ENCODE results near the gene DTNA.

DNA sequence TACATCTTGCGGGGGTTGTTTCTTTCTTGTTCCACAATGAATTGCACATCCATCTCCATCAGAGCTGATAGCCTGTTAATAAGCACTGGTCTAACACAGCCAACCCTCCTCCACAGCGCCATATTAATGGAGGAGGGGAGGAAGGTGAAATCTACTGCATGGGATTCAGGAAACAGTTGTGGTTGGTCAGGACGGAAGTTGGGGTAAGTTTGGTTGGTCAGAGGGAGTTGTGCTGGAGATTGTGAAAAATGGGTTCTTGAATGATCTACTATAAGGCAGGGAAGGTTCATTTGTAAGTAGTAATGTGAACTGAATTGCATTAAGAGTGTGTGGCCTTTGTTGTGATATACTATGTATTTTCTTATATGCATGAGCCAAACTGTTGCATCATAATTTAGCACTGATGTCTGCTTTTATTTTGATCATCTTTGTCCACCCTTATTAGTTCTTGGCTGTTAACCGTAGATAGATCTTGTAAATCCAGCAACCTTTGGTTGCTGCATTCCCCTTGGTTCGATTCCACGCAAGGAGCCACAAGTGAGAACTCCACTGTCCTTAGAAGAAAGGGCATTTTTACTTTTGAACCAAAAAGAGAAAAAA is 180.5 kb downstream of the DTNA start:
- TF ChIP-seq, protein P1, sequence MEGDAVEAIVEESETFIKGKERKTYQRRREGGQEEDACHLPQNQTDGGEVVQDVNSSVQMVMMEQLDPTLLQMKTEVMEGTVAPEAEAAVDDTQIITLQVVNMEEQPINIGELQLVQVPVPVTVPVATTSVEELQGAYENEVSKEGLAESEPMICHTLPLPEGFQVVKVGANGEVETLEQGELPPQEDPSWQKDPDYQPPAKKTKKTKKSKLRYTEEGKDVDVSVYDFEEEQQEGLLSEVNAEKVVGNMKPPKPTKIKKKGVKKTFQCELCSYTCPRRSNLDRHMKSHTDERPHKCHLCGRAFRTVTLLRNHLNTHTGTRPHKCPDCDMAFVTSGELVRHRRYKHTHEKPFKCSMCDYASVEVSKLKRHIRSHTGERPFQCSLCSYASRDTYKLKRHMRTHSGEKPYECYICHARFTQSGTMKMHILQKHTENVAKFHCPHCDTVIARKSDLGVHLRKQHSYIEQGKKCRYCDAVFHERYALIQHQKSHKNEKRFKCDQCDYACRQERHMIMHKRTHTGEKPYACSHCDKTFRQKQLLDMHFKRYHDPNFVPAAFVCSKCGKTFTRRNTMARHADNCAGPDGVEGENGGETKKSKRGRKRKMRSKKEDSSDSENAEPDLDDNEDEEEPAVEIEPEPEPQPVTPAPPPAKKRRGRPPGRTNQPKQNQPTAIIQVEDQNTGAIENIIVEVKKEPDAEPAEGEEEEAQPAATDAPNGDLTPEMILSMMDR (IDR thresholded peaks at IDR 0.05; ENCODE audit: low read depth, low read length, poor library complexity, severe bottlenecking) = no peak
- no peak for TF ChIP-seq EZH2phosphoT487 (IDR thresholded peaks at IDR 0.05; ENCODE audit: borderline replicate concordance, low read length)

Measured in DOHH2 (cell line).